ENCODE measurements around the gene STX7.
A peak's percentile ranks its signal among the peaks of the same experiment; 100 is the strongest.

Gene STX7

DNA sequence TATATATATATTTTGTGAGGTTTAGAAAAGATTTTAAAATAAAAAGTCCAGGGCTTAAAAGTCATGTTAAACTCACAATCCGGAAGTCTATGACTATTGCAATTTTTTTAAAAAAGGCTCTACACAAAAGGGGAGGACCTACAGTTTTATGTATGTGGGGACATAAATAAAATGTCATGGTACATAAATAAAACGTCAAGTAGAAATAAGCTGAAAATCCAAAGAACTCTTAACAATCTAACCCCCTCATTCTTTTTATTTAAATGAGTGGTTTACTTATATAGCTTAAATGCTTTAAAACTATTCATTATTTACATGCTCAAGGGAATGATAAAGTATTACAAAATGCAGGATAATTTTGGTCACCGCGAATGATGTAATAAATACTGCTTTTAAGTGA lies 36.2 kb downstream of the STX7 start:
- DNase-seq (ENCODE audit: low read depth in 2 of 2) = no peak

DNA sequence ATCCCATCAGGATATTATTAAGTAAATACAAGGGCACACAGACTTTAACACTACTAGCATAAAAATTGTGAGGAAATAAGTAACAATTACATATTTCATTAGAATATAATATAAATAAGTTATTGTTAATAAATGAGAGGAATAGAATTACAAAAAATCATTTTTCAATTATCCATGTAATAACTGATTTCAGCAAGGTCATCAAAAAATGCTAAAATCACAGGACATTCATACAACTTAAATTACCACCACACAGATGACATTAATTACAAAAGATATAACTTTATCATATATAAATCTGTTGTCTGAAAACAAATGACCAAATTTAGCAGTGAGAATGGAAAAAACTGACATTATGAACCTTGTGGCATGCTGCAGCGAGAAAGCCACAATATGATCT lies 37.0 kb downstream of the STX7 start:
- no peak for DNase-seq (ENCODE audit: low read depth in 2 of 2)

DNA sequence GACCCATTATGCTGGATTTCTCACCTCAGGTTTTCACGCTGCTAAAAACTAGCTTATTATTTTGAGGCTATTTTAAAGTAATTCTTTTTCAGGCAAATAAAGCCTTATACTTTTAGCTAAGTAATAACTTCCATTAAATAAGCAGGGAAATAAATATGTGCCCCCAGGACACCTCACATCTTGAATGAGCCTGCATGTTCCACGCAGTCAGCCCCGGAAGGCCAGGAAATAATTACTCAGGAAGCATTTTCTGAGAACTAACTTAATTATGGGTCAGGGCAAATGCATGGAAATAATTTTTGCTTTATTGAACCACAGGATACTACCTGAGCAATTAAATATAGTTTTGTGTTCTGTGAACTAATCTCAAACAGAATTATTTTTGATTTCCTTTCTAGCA lies 41.1 kb downstream of the STX7 start:
- no peak for DNase-seq (ENCODE audit: low read depth in 2 of 2)

DNA sequence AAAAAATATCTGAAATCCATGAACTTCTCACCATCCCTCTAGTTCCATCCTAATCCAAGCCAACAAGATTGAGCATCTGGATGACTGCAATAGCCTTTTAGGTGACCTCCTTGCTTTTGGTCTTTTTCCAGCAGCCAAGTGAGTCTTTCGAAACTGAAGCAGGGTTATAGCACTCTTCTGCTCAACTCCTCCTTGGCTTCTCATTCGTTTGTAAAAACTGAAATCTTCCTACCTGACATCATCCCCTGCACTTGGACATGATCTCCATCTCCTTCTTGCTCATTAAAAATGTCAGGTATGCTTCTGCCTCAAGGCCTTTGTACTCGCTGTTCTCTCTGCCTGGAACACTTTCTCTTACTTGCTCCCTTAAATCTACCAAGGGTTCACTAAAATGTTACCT lies 46.0 kb downstream of the STX7 start:
- peak in 1 of 2 experiments; percentile 32 for DNase-seq (ENCODE audit: low read depth in 2 of 2)

DNA sequence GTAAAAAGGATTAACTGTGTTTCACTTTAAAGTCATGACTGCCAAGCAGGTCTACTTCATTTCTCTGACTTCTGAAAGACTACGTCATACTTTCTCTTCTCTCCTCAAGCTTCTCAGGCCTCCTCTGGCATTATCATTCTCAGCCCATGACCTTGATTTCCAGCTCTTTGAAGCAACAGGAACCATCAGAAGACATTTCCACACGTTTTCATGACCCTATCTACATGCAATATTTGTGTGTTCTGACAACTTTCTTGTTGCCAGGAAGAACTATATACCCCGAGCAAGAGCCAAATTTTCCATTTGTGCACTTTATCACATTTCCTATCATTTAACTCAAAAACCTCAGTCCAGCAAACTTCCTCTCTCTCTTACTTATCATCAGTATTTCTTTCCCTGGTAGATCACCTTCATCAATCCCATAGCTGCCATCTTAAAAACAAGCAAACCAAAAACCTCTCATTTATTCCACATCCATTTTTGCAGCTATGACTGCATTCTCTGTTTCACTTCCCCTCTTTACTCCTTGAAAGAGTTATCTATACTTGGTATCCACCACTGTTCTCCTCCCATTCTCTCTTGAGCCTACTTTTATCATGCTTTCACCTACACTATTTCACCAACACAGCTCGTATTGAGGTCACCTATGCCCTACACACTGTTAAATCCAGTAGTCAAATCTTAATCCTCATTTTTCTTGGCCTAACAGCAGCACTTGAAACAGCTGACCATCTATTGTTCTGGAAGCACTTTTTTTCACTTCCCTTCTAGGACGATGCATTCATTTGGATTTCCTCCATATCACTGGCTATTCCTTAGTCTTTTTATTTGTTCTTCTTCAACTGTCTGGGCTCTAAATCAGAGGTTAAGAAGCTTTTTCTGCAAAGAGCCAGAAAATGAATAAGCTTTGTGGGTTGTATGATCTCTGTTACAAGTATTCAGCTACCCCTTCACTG lies 47.1 kb downstream of the STX7 start:
- no peak for DNase-seq (ENCODE audit: low read depth in 2 of 2)

DNA sequence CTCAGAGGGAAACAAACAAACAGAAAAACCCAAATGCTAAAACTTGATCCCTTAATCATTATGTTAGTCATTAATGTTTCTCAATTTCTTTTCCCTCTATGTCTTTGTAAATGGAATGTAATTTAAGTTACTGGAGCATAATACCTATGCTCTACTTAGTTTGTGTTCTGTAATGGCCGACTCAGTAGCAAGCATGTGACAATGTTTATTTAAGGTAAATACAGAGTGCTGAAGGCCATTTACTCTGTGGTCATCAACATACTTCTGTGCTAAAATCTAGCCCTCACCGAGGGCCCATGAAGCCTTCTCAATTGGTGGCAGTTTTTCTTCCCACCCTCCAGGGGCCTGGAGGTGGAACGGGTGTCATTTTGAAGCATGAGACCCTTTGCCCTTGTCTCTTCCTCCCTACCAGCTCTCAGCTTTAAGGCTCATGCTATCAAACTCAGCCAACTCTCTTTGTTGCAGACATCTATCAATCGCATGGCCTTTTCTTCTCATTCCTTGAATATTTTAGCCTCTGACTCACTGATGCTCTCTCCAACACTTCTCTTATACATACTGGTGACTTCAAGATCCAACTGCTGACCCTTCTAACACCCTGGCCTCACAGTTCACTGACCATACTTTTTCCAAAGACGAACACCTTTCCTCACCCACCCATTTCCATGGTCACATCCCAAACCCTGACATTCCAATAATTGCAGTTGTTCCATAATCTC lies 48.2 kb downstream of the STX7 start:
- DNase-seq (ENCODE audit: low read depth in 2 of 2) = no peak

DNA sequence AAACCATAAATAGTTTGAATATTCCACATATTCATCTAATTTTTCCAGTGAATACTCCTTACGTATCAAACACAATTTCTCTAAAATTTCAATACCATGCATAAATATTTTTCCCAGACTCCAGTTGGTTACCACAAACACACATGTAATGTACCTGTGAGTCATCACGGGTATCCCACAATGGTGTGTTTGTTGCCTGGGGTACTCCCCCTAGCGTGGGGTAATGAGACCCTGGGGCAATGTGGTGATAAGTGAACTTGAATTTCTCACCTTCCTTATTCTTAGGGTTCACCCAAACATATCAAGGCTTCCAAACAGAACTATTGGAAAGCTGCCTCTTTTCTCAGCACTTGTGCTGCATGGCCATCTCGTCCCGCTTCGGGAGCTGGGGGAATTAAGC lies 51.0 kb downstream of the STX7 start:
- no peak for DNase-seq (ENCODE audit: low read depth in 2 of 2)

DNA sequence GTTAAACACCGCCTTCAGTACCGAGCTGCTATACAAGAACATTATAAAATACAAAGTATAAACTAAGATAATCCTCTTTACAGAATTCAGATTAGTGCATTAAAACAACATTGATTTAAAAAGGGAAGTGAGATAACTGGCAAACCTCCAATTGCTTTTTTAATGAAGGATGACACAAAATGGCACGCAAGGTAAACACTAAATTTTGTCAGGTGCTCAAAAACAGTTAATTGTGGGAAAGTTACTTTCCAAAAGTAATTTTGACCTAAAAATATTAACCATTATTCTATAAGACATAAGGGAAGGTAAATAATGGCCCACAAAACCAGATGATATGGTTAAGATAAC lies 53.3 kb downstream of the STX7 start:
- DNase-seq (ENCODE audit: low read depth in 2 of 2) = no peak

DNA sequence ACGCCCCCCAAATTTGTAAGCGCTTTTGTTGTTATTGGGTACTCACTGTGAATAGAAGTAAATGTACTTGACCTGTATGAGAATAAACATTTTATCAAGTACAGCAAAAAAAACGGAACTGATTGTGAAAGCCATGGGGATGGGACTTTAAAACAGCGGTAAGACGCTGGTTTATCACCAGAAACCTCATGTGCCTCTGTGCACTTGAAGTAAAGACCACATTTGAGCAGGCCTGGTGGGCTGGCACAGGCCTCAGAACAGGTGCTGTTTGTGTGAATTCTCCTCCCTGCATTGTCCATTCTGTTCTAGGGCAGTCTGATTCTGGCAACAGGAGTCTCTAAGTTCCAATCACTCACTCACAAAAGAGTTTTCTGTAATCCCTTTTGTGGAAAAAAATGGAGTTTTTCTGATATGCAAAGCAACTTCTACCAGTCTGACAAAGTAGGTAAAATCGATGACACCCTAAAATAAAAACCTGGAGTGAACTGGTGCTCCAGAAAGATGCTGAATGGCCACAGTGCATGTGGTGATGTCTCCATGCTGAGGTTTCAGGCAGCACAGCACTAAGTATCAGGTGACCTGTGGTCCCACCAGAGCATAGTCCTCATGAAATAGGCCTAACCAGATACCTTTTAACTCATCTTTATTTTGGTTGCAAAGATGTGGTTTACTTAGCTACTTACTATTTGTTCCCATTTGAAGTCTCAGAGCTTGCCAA lies 53.9 kb downstream of the STX7 start:
- DNase-seq (ENCODE audit: low read depth in 2 of 2) = no peak

DNA sequence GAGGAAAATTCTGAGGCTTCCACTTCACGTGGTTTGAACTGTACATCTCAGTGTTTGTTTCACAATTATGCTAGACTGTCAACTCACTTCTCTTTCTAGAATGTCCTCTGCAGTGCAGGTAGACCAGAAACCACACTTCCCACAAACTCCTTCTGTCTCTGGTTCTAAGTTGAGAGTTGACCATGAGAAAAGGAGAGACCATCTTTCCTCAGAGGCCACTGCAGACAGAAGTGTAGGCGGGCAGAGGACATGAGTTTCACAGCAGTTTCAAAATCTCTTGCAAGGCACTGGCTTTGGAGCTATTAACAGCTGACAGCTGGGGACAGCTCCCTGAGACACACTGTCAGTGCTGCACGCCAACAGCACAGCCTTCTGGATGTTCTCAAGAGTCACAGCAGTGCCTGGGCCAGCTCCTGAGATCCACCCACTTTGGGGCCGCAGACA lies 56.2 kb downstream of the STX7 start:
- no peak for DNase-seq (ENCODE audit: low read depth in 2 of 2)

DNA sequence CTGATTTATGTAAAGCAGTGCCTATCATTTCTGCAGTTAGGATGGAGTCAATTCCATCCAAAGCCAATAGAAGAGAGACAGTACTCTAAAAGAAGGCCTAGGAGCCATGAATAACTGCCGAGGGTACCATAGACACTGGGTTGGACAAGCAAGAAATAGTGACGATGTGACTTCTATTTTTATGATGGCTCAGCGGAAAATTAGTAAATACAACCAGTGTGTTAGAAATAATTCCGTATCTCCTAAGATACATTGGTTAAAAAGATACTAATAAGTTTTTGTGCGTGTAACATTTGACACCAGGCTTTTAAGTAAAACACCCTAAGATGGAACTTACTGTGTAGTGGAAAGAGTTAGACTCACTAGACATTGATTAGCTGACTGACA lies 66.1 kb downstream of the STX7 start:
- DNase-seq (ENCODE audit: low read depth in 2 of 2) = no peak

DNA sequence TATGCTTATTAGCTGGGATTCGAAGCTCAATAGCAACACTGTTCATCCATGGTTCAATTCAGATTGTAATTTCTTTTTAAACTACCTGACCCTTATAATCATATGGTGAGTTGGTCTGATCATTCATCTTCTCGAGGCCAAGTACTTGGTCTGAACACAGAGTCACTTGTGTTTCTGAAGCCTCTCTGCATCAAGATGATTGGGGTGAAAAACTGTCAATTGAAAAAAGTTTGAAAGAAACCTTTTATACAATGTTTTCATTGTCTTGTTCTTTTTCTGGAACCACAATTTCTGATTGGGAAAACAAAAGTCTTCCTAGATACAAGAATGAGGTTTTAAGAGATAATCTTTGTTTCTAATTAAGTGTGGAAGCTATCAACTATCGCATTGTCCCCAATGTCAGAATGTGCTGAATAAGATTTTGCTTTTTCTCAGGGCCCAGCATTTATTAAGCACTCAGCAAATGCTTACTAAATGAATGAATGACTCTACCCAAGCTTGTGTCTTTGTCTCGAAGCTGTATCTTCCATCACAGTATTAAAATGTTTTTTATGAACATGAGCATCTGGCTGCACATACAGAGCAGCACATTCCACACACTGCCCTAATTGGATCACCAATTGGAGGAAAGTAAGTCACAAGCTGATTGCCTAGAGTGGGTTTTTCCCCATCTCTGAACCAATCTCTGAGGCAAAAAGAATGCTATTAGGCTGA lies 66.6 kb downstream of the STX7 start:
- DNase-seq (ENCODE audit: low read depth in 2 of 2) = no peak

DNA sequence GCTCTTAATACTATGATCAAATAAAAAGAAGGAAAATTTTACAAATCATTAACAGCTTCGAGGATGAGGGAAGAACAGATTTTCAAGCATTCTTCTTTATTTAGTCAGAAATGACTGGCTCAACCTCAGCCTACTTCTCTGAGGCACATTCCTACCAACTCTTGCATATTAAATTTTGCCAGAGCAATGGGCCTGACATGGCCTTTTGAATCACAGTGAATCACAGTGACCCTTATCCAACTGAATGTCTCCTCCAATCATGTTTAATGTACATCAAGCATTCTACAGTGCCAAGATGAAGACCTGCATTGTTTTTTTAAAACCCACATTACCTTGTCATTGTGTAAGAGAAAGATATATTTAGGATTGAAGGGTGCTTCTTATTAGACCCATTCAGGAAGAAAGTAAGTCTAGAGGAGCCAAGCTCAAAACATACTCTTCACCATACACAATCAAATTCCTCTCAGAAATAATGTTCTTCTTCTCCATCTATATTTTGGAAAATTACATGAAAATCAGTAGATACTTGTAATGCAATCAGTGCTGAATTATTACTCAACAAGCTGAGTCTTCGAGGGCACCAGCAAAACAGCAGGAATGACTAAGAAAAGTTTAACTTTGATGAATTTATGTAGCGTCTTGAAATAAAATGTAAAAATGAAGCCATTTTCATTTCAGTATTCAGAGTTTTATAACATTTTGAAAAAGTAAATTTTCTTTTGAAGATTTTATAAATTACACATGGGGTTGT lies 67.5 kb downstream of the STX7 start:
- peak; percentile 77 to 78 for DNase-seq (ENCODE audit: low read depth in 2 of 2)

DNA sequence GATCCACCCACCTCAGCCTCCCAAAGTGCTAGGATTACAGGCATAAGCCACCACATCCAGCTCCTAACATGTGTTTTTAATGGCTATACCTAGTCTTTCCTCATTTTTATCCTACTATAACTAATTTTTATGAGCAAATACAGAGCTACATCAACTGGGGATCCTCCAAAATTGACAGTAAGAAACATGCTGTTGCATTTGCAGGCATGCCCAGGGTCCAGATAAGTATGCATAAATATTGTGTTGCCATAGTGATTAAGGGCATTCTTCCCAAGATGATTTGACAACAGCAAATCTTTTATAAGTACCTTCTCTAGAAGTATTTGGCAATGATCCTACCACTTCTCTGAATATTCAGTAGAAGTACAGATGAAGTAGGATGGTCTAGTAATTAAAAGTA lies 69.7 kb downstream of the STX7 start:
- peak in 1 of 2 experiments; percentile 21 for DNase-seq (ENCODE audit: low read depth in 2 of 2)

DNA sequence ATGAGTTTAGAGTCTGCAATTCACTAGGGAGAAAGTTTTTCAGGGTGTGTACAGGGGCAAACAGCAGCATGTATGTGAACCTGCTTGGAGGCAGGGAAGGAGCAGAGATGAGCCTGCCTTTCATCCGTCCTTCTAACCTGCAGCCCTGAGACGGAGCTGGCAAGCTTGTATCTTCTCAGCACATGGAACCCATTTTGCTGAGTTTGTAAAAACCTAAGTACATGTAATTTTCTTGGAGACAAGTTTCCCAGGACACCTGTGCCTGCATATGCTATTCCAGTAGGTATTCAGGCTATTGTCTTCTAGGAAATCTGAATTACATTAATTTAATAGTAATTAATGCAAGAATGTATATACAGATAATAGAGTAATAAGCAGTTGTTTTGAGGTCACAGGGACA lies 82.8 kb downstream of the STX7 start:
- DNase-seq (ENCODE audit: low read depth in 2 of 2) = no peak

DNA sequence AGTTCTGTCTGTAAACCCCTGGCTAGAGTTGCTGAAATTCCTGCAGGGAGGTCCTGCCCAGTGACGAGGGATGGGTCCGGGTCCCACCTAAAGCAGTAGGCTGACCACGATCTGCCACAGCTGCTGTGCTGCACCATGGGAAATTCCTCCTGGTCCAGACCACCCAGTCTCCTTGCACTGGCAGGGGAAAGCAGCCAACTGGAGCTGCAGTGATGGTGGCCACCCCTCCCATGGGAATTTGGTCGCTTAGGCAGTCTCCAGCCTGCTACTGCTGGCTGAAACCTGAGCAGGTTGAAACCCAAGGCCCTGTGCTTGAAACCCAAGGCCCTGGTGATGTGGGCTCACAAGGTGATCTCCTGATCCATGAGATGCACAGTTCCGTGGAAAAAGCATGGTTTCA lies 87.7 kb downstream of the STX7 start:
- no peak for DNase-seq (ENCODE audit: low read depth in 2 of 2)

DNA sequence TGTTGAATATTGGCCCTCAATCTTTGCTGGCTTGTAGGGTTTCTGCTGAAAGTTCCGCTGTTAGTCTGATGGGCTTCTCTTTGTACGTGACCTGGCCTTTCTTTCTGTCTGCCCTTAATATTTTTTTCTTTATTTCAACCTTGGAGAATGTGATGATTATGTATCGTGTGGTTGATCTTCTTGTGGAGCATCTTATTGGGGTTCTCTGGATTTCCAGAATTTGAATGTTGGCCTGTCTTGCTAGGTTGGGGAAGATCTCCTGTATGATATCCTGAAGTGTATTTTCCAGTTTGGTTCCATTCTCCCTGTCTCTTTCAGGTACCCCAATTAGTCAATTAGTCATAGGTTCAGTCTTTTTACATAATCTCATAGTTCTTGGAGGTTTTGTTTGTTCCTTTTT lies 89.1 kb downstream of the STX7 start:
- DNase-seq (ENCODE audit: low read depth in 2 of 2) = no peak

DNA sequence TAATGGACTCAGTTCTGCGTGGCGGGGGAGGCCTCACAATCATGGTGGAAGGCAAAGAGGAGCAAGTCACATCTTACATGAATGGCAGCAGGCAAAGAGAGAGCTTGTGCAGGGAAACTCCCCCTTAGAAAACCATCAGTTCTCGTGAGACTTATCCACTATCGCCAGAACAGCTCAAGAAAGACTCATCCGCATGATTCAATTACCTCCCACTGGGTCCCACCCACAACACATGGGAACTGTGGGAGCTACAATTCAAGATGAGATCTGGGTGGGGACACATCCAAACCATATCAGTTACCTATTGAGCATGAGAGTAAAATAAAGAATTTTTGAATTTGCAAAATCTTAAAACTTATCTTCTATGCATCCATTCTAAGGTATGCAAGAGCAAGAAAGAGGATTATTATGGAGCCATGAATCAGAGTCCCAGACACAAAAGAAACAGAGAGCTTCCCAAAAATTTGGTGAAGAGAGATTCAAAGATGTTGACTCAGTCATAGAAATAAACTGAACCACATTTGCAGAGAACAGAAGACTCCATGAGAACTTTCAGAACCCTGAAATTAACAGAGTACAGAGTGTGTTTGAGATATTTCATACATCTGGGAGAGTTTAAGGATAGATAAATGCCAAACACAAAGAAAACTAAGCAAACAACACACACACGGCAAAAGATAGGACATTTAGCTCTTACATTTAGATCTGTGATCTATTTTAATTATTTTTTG lies 94.5 kb downstream of the STX7 start:
- no peak for DNase-seq (ENCODE audit: low read depth in 2 of 2)

DNA sequence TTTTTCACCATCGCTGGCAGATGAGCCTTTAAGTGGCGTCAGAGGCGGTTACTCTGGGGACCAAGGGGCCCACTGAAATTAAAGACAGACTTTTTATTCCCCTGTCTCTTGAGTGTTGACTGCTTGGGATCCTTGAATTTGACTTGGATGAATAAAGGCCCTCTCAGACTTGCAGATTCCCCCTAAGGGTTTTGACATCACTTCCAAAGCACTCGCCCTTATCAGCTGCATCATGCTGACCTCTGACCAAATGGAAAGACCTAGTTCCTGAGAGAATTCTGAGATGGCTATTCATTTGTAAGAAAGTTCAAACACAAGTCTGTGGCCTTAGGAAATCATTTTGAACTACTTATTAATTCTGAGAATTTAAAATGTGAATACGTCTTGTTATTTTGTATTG lies 98.2 kb downstream of the STX7 start:
- DNase-seq (ENCODE audit: low read depth in 2 of 2) = no peak

DNA sequence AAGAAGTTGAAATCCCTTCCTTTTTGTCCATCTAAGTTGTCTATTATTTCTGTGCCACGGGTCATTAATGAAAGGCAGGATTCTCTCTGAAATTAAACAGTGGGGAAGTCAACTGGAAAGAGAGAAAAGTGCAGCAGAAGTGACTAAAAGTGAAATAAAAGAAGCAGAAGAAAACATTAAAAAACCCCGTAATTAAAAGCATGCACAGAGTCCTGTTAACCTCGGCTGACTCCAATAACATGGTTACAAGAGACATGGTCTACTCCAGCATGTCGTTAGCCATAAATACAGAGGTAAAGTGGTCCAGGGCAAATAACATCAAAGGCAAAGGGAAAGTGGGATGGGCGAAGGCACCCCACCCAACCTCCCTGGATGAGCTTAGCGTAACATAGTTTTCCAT lies 98.6 kb downstream of the STX7 start:
- DNase-seq (ENCODE audit: low read depth in 2 of 2) = no peak

DNA sequence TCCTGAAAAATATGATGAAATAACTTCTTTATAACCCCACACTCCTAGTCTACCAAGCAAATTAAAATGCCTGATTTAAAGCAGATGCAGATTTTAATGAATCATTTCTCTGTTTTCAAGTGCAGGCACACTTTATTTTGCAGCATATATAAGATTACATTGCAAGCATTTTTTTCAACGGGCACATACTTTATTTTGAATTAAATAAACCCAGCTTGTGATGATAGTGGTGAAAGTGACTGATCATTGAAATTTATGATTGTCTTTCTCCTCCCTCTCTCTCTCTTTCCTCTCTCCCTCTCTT lies 99.5 kb downstream of the STX7 start:
- peak; percentile 50 to 57 for DNase-seq (ENCODE audit: low read depth in 2 of 2)

All from fibroblast of skin of left quadriceps (primary cell).